Activated T-cell treated with anti-CD3 and anti-CD28 coated beads for 24 hours (primary cell): ENCODE results near the gene FGR.
"Not testable (repeated sequence)": the region's sequence is repeated elsewhere in the genome, so short reads cannot be mapped to it uniquely, and the experiment has no call there.

Experiments used
- DNase-seq: peaks from one replicate; pipeline ENCODE4 v3.0.0-alpha.2; 2020; ENCODE audit warnings: low read depth

The FGR gene

GRCh38 chr1:27659497-27660299 is 24.7 kb upstream of the FGR start:
- DNase-seq, result peak; percentile 78

GRCh38 chr1:27658951-27659496 is 24.0 kb upstream of the FGR start:
- no peak for DNase-seq

GRCh38 chr1:27656157-27656893 is 21.3 kb upstream of the FGR start:
- DNase-seq, result no peak

- DNase-seq, result no peak
Observed at GRCh38 chr1:27655151-27655937, 20.4 kb upstream of the FGR start.

GRCh38 chr1:27652111-27652864 is 17.3 kb upstream of the FGR start:
- no peak for DNase-seq

GRCh38 chr1:27650539-27651175 is 15.7 kb upstream of the FGR start:
- no peak for DNase-seq

GRCh38 chr1:27650171-27650538 is 15.2 kb upstream of the FGR start:
- no peak for DNase-seq

- no peak for DNase-seq
Observed at GRCh38 chr1:27649306-27649635, 14.3 kb upstream of the FGR start.

- DNase-seq, result no peak
Observed at GRCh38 chr1:27648602-27649305, 13.8 kb upstream of the FGR start.

GRCh38 chr1:27647328-27647727 is 12.3 kb upstream of the FGR start:
- DNase-seq, result no peak

- no peak for DNase-seq
Observed at GRCh38 chr1:27646676-27647075, 11.7 kb upstream of the FGR start.

- DNase-seq, result no peak
Observed at GRCh38 chr1:27645071-27645415, 10.1 kb upstream of the FGR start.

- no peak for DNase-seq
Observed at GRCh38 chr1:27644369-27645070, 9.5 kb upstream of the FGR start.

GRCh38 chr1:27643600-27644368 is 8.8 kb upstream of the FGR start:
- peak; percentile 63 for DNase-seq

- DNase-seq, result not testable (repeated sequence)
Observed at GRCh38 chr1:27640514-27640913, 5.5 kb upstream of the FGR start.

- DNase-seq, result no peak
Observed at GRCh38 chr1:27638805-27639204, 3.8 kb upstream of the FGR start.

- no peak for DNase-seq
Observed at GRCh38 chr1:27638047-27638734, 3.2 kb upstream of the FGR start.

- DNase-seq, result no peak
Observed at GRCh38 chr1:27635396-27636142, 584 bp upstream of the FGR start.
